LNCAP (cell line): Measurements from ENCODE around the gene CRYGA.

Source experiments
- TF ChIP-seq, protein P1 (sequence below): fragments of 450-650 bp; IDR thresholded peaks from 2 replicates; pipeline ENCODE4 v1.5.1; 2017; ENCODE audit warnings: mild to moderate bottlenecking

The CRYGA gene

GRCh38 chr2:208142925-208143799 is 20.2 kb downstream of the CRYGA start:
- TF ChIP-seq, protein P1, sequence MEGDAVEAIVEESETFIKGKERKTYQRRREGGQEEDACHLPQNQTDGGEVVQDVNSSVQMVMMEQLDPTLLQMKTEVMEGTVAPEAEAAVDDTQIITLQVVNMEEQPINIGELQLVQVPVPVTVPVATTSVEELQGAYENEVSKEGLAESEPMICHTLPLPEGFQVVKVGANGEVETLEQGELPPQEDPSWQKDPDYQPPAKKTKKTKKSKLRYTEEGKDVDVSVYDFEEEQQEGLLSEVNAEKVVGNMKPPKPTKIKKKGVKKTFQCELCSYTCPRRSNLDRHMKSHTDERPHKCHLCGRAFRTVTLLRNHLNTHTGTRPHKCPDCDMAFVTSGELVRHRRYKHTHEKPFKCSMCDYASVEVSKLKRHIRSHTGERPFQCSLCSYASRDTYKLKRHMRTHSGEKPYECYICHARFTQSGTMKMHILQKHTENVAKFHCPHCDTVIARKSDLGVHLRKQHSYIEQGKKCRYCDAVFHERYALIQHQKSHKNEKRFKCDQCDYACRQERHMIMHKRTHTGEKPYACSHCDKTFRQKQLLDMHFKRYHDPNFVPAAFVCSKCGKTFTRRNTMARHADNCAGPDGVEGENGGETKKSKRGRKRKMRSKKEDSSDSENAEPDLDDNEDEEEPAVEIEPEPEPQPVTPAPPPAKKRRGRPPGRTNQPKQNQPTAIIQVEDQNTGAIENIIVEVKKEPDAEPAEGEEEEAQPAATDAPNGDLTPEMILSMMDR: no peak

DNA sequence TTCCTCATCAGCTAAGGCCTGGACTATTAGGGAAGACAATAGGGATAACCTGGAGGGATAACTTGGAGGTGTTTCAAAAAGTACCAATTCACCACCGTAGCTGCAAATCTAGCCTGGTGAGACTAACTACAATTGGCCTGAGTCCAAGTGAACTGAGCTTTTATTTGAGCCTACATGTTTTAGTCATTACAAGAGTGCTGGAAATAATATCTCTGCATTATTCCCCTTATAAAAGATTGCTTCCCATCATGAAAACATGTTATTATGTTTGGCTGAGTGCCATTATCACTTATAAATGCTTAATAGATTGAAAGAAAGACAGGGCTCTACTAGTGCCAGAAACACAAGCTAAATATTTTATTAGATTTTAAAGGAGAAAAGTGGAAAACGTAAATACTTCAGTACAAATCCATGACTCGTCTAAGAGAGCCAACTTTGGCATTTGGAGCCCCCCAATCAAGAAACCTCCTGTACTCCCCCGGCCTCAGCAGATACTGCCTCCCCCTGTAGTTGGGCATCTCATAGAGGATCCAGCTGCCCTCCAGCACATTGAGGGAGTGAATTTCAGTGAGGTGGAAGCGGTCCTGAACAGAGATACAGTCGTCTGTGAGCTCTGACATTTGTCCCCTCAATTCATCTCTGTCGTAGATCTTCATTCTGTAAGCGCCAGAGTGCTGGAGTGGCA is 21.0 kb downstream of the CRYGA start:
- TF ChIP-seq, protein P1: no peak

- TF ChIP-seq, protein P1: no peak
Measured at GRCh38 chr2:208139447-208139846, 23.9 kb downstream of the CRYGA start.

GRCh38 chr2:208136716-208137094 is 26.7 kb downstream of the CRYGA start:
- TF ChIP-seq, protein P1: no peak

- TF ChIP-seq, protein P1: no peak
Measured at GRCh38 chr2:208135794-208136715, 27.3 kb downstream of the CRYGA start.

DNA sequence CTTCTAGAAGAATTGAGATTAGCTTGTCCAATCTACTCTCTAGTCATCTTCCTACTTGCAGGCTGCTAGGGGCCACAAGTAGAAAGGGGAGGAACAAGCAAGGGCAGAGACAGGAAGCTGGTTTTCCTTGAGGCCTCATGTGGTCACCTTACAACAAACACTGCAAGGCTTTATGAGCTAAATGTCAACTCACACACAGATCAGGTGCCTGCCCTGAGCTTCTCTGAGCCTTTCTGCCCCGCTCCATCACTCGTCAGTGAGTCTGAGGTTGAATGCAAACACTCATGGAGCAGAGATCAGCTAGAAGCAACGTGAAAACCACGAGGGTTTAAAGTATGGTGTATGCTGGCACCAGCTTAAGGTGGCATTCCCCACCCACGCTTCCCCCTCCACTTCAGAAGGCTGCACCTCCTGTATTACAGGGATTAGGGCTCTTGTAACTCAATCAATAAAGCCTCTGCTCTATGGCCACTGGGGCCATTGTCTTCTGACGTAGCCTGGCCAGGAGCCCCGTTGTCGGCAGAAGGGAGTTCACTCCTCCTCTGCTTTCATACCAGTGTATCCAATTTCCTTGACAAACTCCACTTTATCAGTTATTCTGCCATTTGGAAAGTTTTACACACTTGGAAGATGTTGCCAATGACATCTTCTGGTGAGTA is 28.3 kb downstream of the CRYGA start:
- TF ChIP-seq, protein P1: no peak

DNA sequence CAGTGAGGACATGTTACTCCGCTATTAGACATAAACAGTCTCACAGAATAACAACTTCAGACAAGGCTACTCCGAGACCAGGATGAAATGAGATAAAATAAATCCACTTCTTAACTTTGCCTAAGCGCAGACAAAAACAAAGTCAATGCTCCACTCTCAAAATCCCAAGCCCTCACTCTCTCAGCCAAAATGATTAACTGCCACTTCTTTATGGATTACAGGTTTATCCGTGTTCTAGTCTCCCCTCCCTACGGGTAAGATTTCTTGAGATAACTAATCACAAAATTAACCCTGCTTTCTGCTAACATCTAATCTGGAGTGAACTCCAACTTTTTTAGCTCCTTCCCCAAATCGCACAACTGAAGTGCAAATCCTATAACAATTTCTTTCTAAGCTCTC is 32.7 kb downstream of the CRYGA start:
- TF ChIP-seq, protein P1: no peak
